Testis (tissue), 3 donors: ENCODE measurements around the gene CDH13. TPM values are rescaled to one million over a fixed set of nuclear protein-coding genes. Genes with fewer than 3 reads are reported as not detected.

Experiments used
- DNase-seq: peaks from one replicate; pipeline ENCODE4 v3.0.0-alpha.2; 2019
- H3K27ac ChIP-seq, 2 donors: fragments of 200-600 bp; sonication (generic); one replicate each; pipeline ENCODE4 v1.5.1; 2019
- H3K27me3 ChIP-seq: fragments of 200-600 bp; sonication (generic); one replicate; pipeline ENCODE4 v1.5.1; 2019
- H3K36me3 ChIP-seq: fragments of 200-600 bp; sonication (generic); one replicate; pipeline ENCODE4 v1.5.1; 2017; ENCODE audit warnings: low read depth; ENCODE audit errors: missing control alignments
- H3K4me1 ChIP-seq: fragments of 200-600 bp; sonication (generic); one replicate; pipeline ENCODE4 v1.5.1; 2019
- H3K4me3 ChIP-seq, 2 donors: fragments of 200-600 bp; sonication (generic); one replicate each; pipeline ENCODE4 v1.5.1; 2017 to 2019
- H3K9me3 ChIP-seq: fragments of 200-600 bp; sonication (generic); one replicate; pipeline ENCODE4 v1.5.1; 2017
- POLR2A ChIP-seq: fragments of 450-650 bp; IDR thresholded peaks from one replicate; pipeline ENCODE4 v1.6.1; 2017; ENCODE audit warnings: antibody characterized with exemption, mild to moderate bottlenecking, moderate library complexity
- WGBS, 2 donors: methylation state at CpG; one replicate each; pipeline ENCODE4 v1.1.5; 2018; 5-methylcytosine and 5-hydroxymethylcytosine counted together
- intact Hi-C: fragments of 100-400 bp; cut with DNase I; formaldehyde crosslinking; loops from one replicate; pipeline ENCODE4 v1.15.1; 2023; ENCODE audit warnings: low total_unique reads
- polyA plus RNA-seq: library from polyadenylated mRNA; stranded (reverse); fragments of 350-450 nt; fragmentation: Illumina TruSeq; extraction: RNeasy Lipid Tissue Mini Kit (QIAGEN cat#74804); gene quantifications from one replicate; pipeline ENCODE4 v1.2.3, GENCODE V29; 2014; ENCODE audit warnings: low read depth, low replicate concordance; ENCODE audit not compliant: insufficient read depth
- total RNA-seq, 2 donors: library from RNA; depleted of rRNA; stranded (reverse); fragments of >200 nt; gene quantifications; one replicate each; pipeline ENCODE4 v1.2.3, GENCODE V29; 2016
- TF ChIP-seq, protein P1 (sequence below), 3 experiments: fragments of 450-650 bp in 2 of 3; fragments of 200-600 bp in 1 of 3; sonication (generic) in 1 of 3; IDR thresholded peaks; one replicate each; pipeline ENCODE4 v1.5.1; 2016 to 2019; ENCODE audit warnings: antibody characterized with exemption in 3 of 3, mild to moderate bottlenecking in 2 of 3, moderate library complexity in 1 of 3

The CDH13 gene
- total and polyA plus RNA-seq, 3 donors from 2014 or later, result 1.2 to 11.1 (median 2.0) TPM

DNA sequence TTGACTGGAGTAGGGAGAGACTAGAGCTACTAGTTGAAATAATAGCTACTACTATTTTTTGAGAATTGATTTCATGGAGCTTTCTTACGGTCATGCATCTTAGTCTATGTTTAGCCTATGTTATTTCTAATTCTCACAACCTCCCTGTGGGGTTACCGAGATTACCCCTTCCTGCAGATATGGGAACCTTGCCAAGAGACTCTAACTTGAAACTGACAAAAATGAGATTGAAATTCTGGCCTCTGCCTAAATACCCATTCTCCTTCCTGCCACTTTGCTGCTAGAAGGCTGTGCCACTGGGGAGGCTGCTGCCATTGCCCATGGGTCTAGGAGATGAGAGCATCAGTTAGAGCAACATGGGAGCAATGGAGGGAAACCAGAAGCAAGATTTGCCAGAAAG lies 410.3 kb downstream of the CDH13 start:
- intact Hi-C loops, result no loop called here
- Histone ChIP-seq H3K9me3 (no peaks in the 10 kb centered on the region), H3K36me3 (no peaks in the 10 kb centered on the region), H3K4me3 (no peak overlapping the region), H3K27ac (no peak overlapping the region), H3K27me3 (no peaks in the 10 kb centered on the region), H3K4me1 (no peaks in the 10 kb centered on the region)
- TF ChIP-seq, protein P1, sequence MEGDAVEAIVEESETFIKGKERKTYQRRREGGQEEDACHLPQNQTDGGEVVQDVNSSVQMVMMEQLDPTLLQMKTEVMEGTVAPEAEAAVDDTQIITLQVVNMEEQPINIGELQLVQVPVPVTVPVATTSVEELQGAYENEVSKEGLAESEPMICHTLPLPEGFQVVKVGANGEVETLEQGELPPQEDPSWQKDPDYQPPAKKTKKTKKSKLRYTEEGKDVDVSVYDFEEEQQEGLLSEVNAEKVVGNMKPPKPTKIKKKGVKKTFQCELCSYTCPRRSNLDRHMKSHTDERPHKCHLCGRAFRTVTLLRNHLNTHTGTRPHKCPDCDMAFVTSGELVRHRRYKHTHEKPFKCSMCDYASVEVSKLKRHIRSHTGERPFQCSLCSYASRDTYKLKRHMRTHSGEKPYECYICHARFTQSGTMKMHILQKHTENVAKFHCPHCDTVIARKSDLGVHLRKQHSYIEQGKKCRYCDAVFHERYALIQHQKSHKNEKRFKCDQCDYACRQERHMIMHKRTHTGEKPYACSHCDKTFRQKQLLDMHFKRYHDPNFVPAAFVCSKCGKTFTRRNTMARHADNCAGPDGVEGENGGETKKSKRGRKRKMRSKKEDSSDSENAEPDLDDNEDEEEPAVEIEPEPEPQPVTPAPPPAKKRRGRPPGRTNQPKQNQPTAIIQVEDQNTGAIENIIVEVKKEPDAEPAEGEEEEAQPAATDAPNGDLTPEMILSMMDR (IDR thresholded peaks at IDR 0.05), result no peak
- TF ChIP-seq POLR2A, result no peak
- no peak for DNase-seq
- WGBS, 2 donors, result 74% methylated on average over 2 of the region's 2 CpGs

DNA sequence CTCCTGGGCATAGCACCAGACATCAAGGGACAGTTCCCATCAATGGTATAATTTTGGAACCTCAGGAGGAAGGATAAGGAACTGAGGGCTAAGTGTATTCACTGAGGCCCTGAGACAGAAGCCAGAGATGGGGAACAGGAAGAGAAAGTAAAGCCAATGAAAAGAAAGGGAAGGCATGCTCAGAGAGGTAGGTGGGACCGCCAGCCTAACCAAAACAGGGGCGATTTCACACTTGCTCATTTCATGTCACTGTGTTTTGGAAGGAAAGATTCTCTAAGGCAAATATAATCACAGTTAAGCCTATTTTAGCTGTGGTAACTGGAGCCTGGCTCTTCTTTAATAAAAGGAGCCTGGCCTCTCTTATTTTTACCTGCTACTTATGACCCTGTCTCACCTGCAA lies 411.1 kb downstream of the CDH13 start:
- DNase-seq, result no peak
- 86 to 92% methylated on average over 2 of the region's 2 CpGs for WGBS, 2 donors
- H3K4me1 ChIP-seq, result no peaks in the 10 kb centered on the region
- no peak overlapping the region for H3K27ac ChIP-seq
- H3K27me3 ChIP-seq, result no peaks in the 10 kb centered on the region
- intact Hi-C loops, result no loop called here
- TF ChIP-seq POLR2A, result no peak
- TF ChIP-seq, protein P1 (IDR thresholded peaks at IDR 0.05), result no peak
- H3K36me3 ChIP-seq, result no peaks in the 10 kb centered on the region
- no peaks in the 10 kb centered on the region for H3K9me3 ChIP-seq
- H3K4me3 ChIP-seq, result no peak overlapping the region

DNA sequence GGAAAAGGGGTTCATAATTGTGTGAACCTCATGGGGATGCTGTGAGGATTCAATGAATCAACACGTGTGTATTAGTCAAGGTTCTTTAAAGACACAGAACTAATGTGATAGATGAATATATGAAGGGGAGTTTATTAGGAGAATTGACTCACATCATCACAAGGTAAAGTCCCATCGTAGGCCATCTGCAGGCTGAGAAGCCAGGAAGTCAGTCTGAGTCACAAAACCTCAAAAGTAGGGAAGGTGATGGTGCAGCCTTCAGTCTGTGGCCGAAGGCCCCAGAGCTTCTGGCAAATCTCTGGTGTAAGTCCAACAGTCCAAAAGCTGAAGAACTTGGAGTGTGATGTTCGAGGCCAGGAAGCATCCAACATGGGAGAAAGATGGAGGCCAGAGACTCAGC lies 413.4 kb downstream of the CDH13 start:
- Histone ChIP-seq H3K4me3 (no peak overlapping the region), H3K9me3 (no peaks in the 10 kb centered on the region), H3K36me3 (no peaks in the 10 kb centered on the region), H3K4me1 (no peaks in the 10 kb centered on the region), H3K27ac (no peak overlapping the region), H3K27me3 (no peaks in the 10 kb centered on the region)
- 74 to 89% methylated on average over 4 of the region's 4 CpGs for WGBS, 2 donors
- DNase-seq, result no peak
- intact Hi-C loops, result no loop called here
- no peak for TF ChIP-seq POLR2A
- TF ChIP-seq, protein P1 (IDR thresholded peaks at IDR 0.05), result no peak

- 64 to 82% methylated on average over 10 of the region's 10 CpGs for WGBS, 2 donors
- Histone ChIP-seq H3K9me3 (no peaks in the 10 kb centered on the region), H3K27me3 (no peaks in the 10 kb centered on the region), H3K4me3 (no peak overlapping the region), H3K27ac (no peak overlapping the region), H3K4me1 (no peaks in the 10 kb centered on the region), H3K36me3 (no peaks in the 10 kb centered on the region)
- intact Hi-C loops, result no loop called here
- DNase-seq, result no peak
- TF ChIP-seq, protein P1 (IDR thresholded peaks at IDR 0.05), result no peak
- no peak for TF ChIP-seq POLR2A
Observed at GRCh38 chr16:83044589-83044988, 417.8 kb downstream of the CDH13 start.

GRCh38 chr16:83045790-83046189 lies 419.0 kb downstream of the CDH13 start:
- intact Hi-C loops, result no loop called here
- H3K9me3 ChIP-seq, result no peaks in the 10 kb centered on the region
- no peaks in the 10 kb centered on the region for H3K36me3 ChIP-seq

More at GRCh38 chr16:83045790-83046189, 419.0 kb downstream of the CDH13 start:
- no peak for DNase-seq
- no peak overlapping the region for H3K27ac ChIP-seq
- H3K4me3 ChIP-seq, result no peak overlapping the region
- no peaks in the 10 kb centered on the region for H3K4me1 ChIP-seq
- TF ChIP-seq POLR2A, result no peak
- TF ChIP-seq, protein P1 (IDR thresholded peaks at IDR 0.05), result no peak
- no peaks in the 10 kb centered on the region for H3K27me3 ChIP-seq
